Naive B cell (primary cell): ENCODE measurements around the gene ZG16. TPM values are rescaled to one million over a fixed set of nuclear protein-coding genes. Genes with fewer than 3 reads are reported as not detected.
"Not testable (repeated sequence)": the region's sequence is repeated elsewhere in the genome, so short reads cannot be mapped to it uniquely, and the experiment has no call there.

Experiments
- ATAC-seq, 2 donors: fragments of 150-1000 bp; cut with Tn5 transposase; 2 replicates each; pipeline ENCODE4 v1.10.0; 2021; ENCODE audit warnings: low read depth in 2 of 2, mild to moderate bottlenecking in 2 of 2, moderate library complexity in 2 of 2
- DNase-seq: peaks from one replicate; pipeline ENCODE4 v3.0.0; 2022
- H3K27ac Mint-ChIP-seq, 6 donors: one replicate each; pipeline ENCODE4 v1.8.0; 2020 to 2022; ENCODE audit warnings: mild to moderate bottlenecking in 6 of 6, mixed read lengths in 6 of 6, moderate library complexity in 5 of 6, inconsistent platforms in 2 of 6
- H3K27me3 Mint-ChIP-seq, 3 donors: one replicate each; pipeline ENCODE4 v1.8.0; 2021 to 2022; ENCODE audit warnings: mixed read lengths in 3 of 3, mild to moderate bottlenecking in 1 of 3
- H3K36me3 Mint-ChIP-seq, 2 donors: one replicate each; pipeline ENCODE4 v1.8.0; 2020 to 2022; ENCODE audit warnings: mixed read lengths in 2 of 2, inconsistent platforms in 1 of 2, mild to moderate bottlenecking in 1 of 2
- H3K4me1 Mint-ChIP-seq, 3 donors: one replicate each; pipeline ENCODE4 v1.8.0; 2020 to 2022; ENCODE audit warnings: mixed read lengths in 3 of 3, inconsistent platforms in 1 of 3, mild to moderate bottlenecking in 1 of 3, moderate library complexity in 1 of 3
- H3K4me3 Mint-ChIP-seq, 8 donors: one replicate each; pipeline ENCODE4 v1.8.0; 2020 to 2022; ENCODE audit warnings: mild to moderate bottlenecking in 8 of 8, mixed read lengths in 8 of 8, moderate library complexity in 8 of 8, inconsistent platforms in 2 of 8
- H3K9me3 Mint-ChIP-seq, 7 donors: one replicate each; pipeline ENCODE4 v1.8.0; 2020 to 2022; ENCODE audit warnings: mixed read lengths in 7 of 7, mild to moderate bottlenecking in 5 of 7, inconsistent platforms in 2 of 7, moderate library complexity in 1 of 7
- polyA plus RNA-seq, 6 donors: library from polyadenylated mRNA; unstranded; fragments of 300-500 nt; fragmentation: Illumina TruSeq; gene quantifications; one replicate each; pipeline ENCODE4 v1.2.3, GENCODE V29; 2021; ENCODE audit warnings: low read depth in 6 of 6

ZG16 gene
- polyA plus RNA-seq, 6 donors from 2014 or later, result 0.13 TPM; not detected in 5

- no peak overlapping the region for H3K4me3 Mint-ChIP-seq
- ATAC-seq (no peak), DNase-seq (no peak)
- peak overlapping the region in 2 of 6 donors; percentile 6 to 81 for H3K27ac Mint-ChIP-seq
- peaks cover 7 to 17% (median 12%) of the 10 kb centered on the region in 3 donors for H3K4me1 Mint-ChIP-seq
- no peaks in the 10 kb centered on the region for H3K9me3 Mint-ChIP-seq
- no peaks in the 10 kb centered on the region for H3K36me3 Mint-ChIP-seq
- no peaks in the 10 kb centered on the region for H3K27me3 Mint-ChIP-seq
Measured at GRCh38 chr16:29760567-29761279, 17.3 kb upstream of the ZG16 start.

GRCh38 chr16:29761280-29761651 lies 16.8 kb upstream of the ZG16 start:
- H3K27ac Mint-ChIP-seq, DNase-seq, ATAC-seq, H3K27me3 Mint-ChIP-seq, H3K4me3 Mint-ChIP-seq, H3K36me3 Mint-ChIP-seq, H3K9me3 Mint-ChIP-seq: not testable (repeated sequence)
- H3K4me1 Mint-ChIP-seq, result peaks cover 7 to 14% (median 8%) of the 10 kb centered on the region in 3 donors

GRCh38 chr16:29761882-29762281 lies 16.2 kb upstream of the ZG16 start:
- H3K9me3 Mint-ChIP-seq, result no peaks in the 10 kb centered on the region
- DNase-seq, result no peak

GRCh38 chr16:29763326-29763725 lies 14.7 kb upstream of the ZG16 start:
- Mint-ChIP-seq H3K4me3 (no peak overlapping the region), H3K27ac (no peak overlapping the region), H3K4me1 (peaks cover 7 to 14% (median 8%) of the 10 kb centered on the region in 3 donors), H3K36me3 (no peaks in the 10 kb centered on the region), H3K27me3 (no peaks in the 10 kb centered on the region), H3K9me3 (no peaks in the 10 kb centered on the region)
- DNase-seq (no peak), ATAC-seq (no peak)

More at GRCh38 chr16:29761882-29762281, 16.2 kb upstream of the ZG16 start:
- Mint-ChIP-seq H3K27me3 (no peaks in the 10 kb centered on the region), H3K27ac (peak overlapping the region in 1 of 6 donors; percentile 28), H3K4me1 (peaks cover 7 to 14% (median 8%) of the 10 kb centered on the region in 3 donors), H3K36me3 (no peaks in the 10 kb centered on the region), H3K4me3 (no peak overlapping the region)
- no peak for ATAC-seq

- Mint-ChIP-seq H3K27me3 (no peaks in the 10 kb centered on the region), H3K36me3 (no peaks in the 10 kb centered on the region), H3K27ac (no peak overlapping the region), H3K4me3 (no peak overlapping the region), H3K4me1 (peaks cover 3 to 9% (median 8%) of the 10 kb centered on the region in 3 donors), H3K9me3 (no peaks in the 10 kb centered on the region)
- DNase-seq (no peak), ATAC-seq (no peak)
Measured at GRCh38 chr16:29765167-29766032, 12.7 kb upstream of the ZG16 start.

GRCh38 chr16:29766571-29766970 lies 11.5 kb upstream of the ZG16 start:
- Mint-ChIP-seq H3K27me3 (no peaks in the 10 kb centered on the region), H3K9me3 (no peaks in the 10 kb centered on the region), H3K36me3 (no peaks in the 10 kb centered on the region), H3K4me3 (no peak overlapping the region), H3K27ac (no peak overlapping the region), H3K4me1 (peaks cover 3 to 10% (median 8%) of the 10 kb centered on the region in 3 donors)
- ATAC-seq (no peak), DNase-seq (no peak)

GRCh38 chr16:29767062-29767461 lies 11.0 kb upstream of the ZG16 start:
- Mint-ChIP-seq H3K27ac (no peak overlapping the region), H3K36me3 (no peaks in the 10 kb centered on the region), H3K9me3 (no peaks in the 10 kb centered on the region), H3K4me3 (no peak overlapping the region), H3K27me3 (no peaks in the 10 kb centered on the region), H3K4me1 (peaks cover 3 to 10% (median 8%) of the 10 kb centered on the region in 3 donors)
- no peak for ATAC-seq
- DNase-seq, result no peak

- ATAC-seq (no peak), DNase-seq (no peak)
- Mint-ChIP-seq H3K27ac (peak overlapping the region in 1 of 6 donors; percentile 47), H3K9me3 (no peaks in the 10 kb centered on the region), H3K27me3 (no peaks in the 10 kb centered on the region), H3K36me3 (no peaks in the 10 kb centered on the region), H3K4me3 (no peak overlapping the region), H3K4me1 (peaks cover 3 to 10% (median 8%) of the 10 kb centered on the region in 3 donors)
Measured at GRCh38 chr16:29769507-29769906, 8.5 kb upstream of the ZG16 start.

- no peaks in the 10 kb centered on the region for H3K27me3 Mint-ChIP-seq
- no peak for ATAC-seq
- H3K27ac Mint-ChIP-seq, result peak overlapping the region in 2 of 6 donors; percentile 2 to 77
- H3K36me3 Mint-ChIP-seq, result no peaks in the 10 kb centered on the region
- DNase-seq, result no peak
- H3K9me3 Mint-ChIP-seq, result no peaks in the 10 kb centered on the region
- peaks cover 5 to 7% (median 6%) of the 10 kb centered on the region in 3 donors for H3K4me1 Mint-ChIP-seq
- no peak overlapping the region for H3K4me3 Mint-ChIP-seq
Measured at GRCh38 chr16:29770250-29770929, 7.7 kb upstream of the ZG16 start.

- H3K27ac Mint-ChIP-seq, result peak overlapping the region in 2 of 6 donors; percentile 69 to 74
- H3K27me3 Mint-ChIP-seq, DNase-seq, H3K9me3 Mint-ChIP-seq, H3K4me1 Mint-ChIP-seq, ATAC-seq, H3K4me3 Mint-ChIP-seq, H3K36me3 Mint-ChIP-seq: not testable (repeated sequence)
Measured at GRCh38 chr16:29772330-29772729, 5.7 kb upstream of the ZG16 start.

GRCh38 chr16:29774730-29775129 lies 3.3 kb upstream of the ZG16 start:
- no peaks in the 10 kb centered on the region for H3K36me3 Mint-ChIP-seq
- peak overlapping the region in 1 of 6 donors; percentile 68 for H3K27ac Mint-ChIP-seq
- H3K4me1 Mint-ChIP-seq, result peaks cover 0 to 5% (median 4%) of the 10 kb centered on the region in 3 donors
- no peak overlapping the region for H3K4me3 Mint-ChIP-seq
- peaks cover 0 to 6% (median 0%) of the 10 kb centered on the region in 3 donors for H3K27me3 Mint-ChIP-seq
- DNase-seq, result no peak
- no peaks in the 10 kb centered on the region for H3K9me3 Mint-ChIP-seq
- ATAC-seq, result no peak

GRCh38 chr16:29775742-29776408 lies 2.2 kb upstream of the ZG16 start:
- Mint-ChIP-seq H3K4me1 (peaks cover 0 to 5% (median 0%) of the 10 kb centered on the region in 3 donors), H3K36me3 (no peaks in the 10 kb centered on the region), H3K9me3 (no peaks in the 10 kb centered on the region), H3K4me3 (no peak overlapping the region), H3K27me3 (peaks cover 0 to 6% (median 2%) of the 10 kb centered on the region in 3 donors), H3K27ac (no peak overlapping the region)
- no peak for DNase-seq
- no peak for ATAC-seq

GRCh38 chr16:29779474-29779873 lies 1.4 kb downstream of the ZG16 start:
- no peak for ATAC-seq
- Mint-ChIP-seq H3K36me3 (no peaks in the 10 kb centered on the region), H3K27ac (no peak overlapping the region), H3K27me3 (peaks cover 0 to 6% (median 4%) of the 10 kb centered on the region in 3 donors), H3K9me3 (peaks cover 0 to 2% (median 0%) of the 10 kb centered on the region in 7 donors), H3K4me1 (peaks cover 0 to 7% (median 4%) of the 10 kb centered on the region in 3 donors), H3K4me3 (no peak overlapping the region)
- DNase-seq, result no peak
